HG03108 (cell line): ENCODE data around the gene PGM2L1.

Source experiments
- ATAC-seq: cut with Tn5 transposase; IDR thresholded peaks from one replicate; pipeline ENCODE4 v1.9.1; 2021; ENCODE audit warnings: moderate library complexity; ENCODE audit not compliant: unreplicated experiment

PGM2L1 gene

GRCh38 chr11:74307434-74307833, 90.8 kb downstream of the PGM2L1 start:
- ATAC-seq = no peak

GRCh38 chr11:74306435-74307175, 91.6 kb downstream of the PGM2L1 start:
- ATAC-seq = no peak

GRCh38 chr11:74299015-74299414, 99.2 kb downstream of the PGM2L1 start:
- ATAC-seq = no peak

- no peak for ATAC-seq
These were observed 100.7 kb downstream of the PGM2L1 start for GRCh38 chr11:74297484-74297883.

GRCh38 chr11:74288911-74289310, 109.3 kb downstream of the PGM2L1 start:
- ATAC-seq = no peak

- ATAC-seq = no peak
These were observed 110.1 kb downstream of the PGM2L1 start for GRCh38 chr11:74288161-74288560.

- ATAC-seq = no peak
These were observed 113.8 kb downstream of the PGM2L1 start for GRCh38 chr11:74284466-74284865.

- no peak for ATAC-seq
These were observed 114.6 kb downstream of the PGM2L1 start for GRCh38 chr11:74283580-74284180.

GRCh38 chr11:74282914-74283371, 115.3 kb downstream of the PGM2L1 start:
- ATAC-seq = no peak

GRCh38 chr11:74282421-74282820, 115.8 kb downstream of the PGM2L1 start:
- no peak for ATAC-seq

GRCh38 chr11:74280494-74280893, 117.7 kb downstream of the PGM2L1 start:
- no peak for ATAC-seq
